HUES48 (cell line): ENCODE results near the gene TYW1.
"Not testable (repeated sequence)": the region's sequence is repeated elsewhere in the genome, so short reads cannot be mapped to it uniquely, and the experiment has no call there.

Experiments used
- H3K27ac ChIP-seq: one replicate; pipeline ENCODE4 v1.7.0; 2013; ENCODE audit warnings: low read depth, low read length, inconsistent platforms
- H3K27me3 ChIP-seq: 2 replicates; pipeline ENCODE4 v1.6.1; 2013; ENCODE audit warnings: mild to moderate bottlenecking, low read length; ENCODE audit not compliant: control insufficient read depth, insufficient read depth
- H3K36me3 ChIP-seq: 2 replicates; pipeline ENCODE4 v1.6.1; 2013; ENCODE audit warnings: low read length; ENCODE audit not compliant: control insufficient read depth, insufficient read depth
- H3K4me1 ChIP-seq: 2 replicates; pipeline ENCODE4 v1.6.1; 2013; ENCODE audit warnings: mild to moderate bottlenecking, low read length; ENCODE audit not compliant: control insufficient read depth, insufficient read depth
- H3K4me3 ChIP-seq: 2 replicates; pipeline ENCODE4 v1.5.1; 2013; ENCODE audit warnings: mild to moderate bottlenecking, low read depth, low read length
- H3K9ac ChIP-seq: 2 replicates; pipeline ENCODE4 v1.6.1; 2013; ENCODE audit warnings: mild to moderate bottlenecking, low read depth, low read length, moderate library complexity
- H3K9me3 ChIP-seq: 2 replicates; pipeline ENCODE4 v1.6.1; 2013; ENCODE audit warnings: low read length; ENCODE audit not compliant: control insufficient read depth, insufficient read depth

Gene TYW1

GRCh38 chr7:67135617-67136486 lies 139.2 kb downstream of the TYW1 start:
- not testable (repeated sequence) for H3K4me1 ChIP-seq, H3K27me3 ChIP-seq, H3K27ac ChIP-seq, H3K4me3 ChIP-seq, H3K36me3 ChIP-seq, H3K9me3 ChIP-seq, H3K9ac ChIP-seq

- not testable (repeated sequence) for H3K27ac ChIP-seq, H3K9me3 ChIP-seq, H3K27me3 ChIP-seq, H3K9ac ChIP-seq, H3K4me3 ChIP-seq, H3K36me3 ChIP-seq, H3K4me1 ChIP-seq
These were observed 140.9 kb downstream of the TYW1 start for GRCh38 chr7:67137489-67137888.

- not testable (repeated sequence) for H3K27ac ChIP-seq, H3K4me1 ChIP-seq, H3K9ac ChIP-seq, H3K27me3 ChIP-seq, H3K4me3 ChIP-seq, H3K9me3 ChIP-seq, H3K36me3 ChIP-seq
These were observed 143.2 kb downstream of the TYW1 start for GRCh38 chr7:67139876-67140275.

GRCh38 chr7:67141001-67141400 lies 144.4 kb downstream of the TYW1 start:
- not testable (repeated sequence) for H3K4me3 ChIP-seq, H3K4me1 ChIP-seq, H3K9ac ChIP-seq, H3K27ac ChIP-seq, H3K27me3 ChIP-seq, H3K36me3 ChIP-seq, H3K9me3 ChIP-seq

GRCh38 chr7:67143091-67143786 lies 146.6 kb downstream of the TYW1 start:
- not testable (repeated sequence) for H3K27me3 ChIP-seq, H3K36me3 ChIP-seq, H3K9me3 ChIP-seq, H3K4me3 ChIP-seq, H3K9ac ChIP-seq, H3K4me1 ChIP-seq, H3K27ac ChIP-seq

- H3K4me3 ChIP-seq, H3K36me3 ChIP-seq, H3K9ac ChIP-seq, H3K4me1 ChIP-seq, H3K9me3 ChIP-seq, H3K27ac ChIP-seq, H3K27me3 ChIP-seq: not testable (repeated sequence)
These were observed 149.1 kb downstream of the TYW1 start for GRCh38 chr7:67145581-67146193.

- not testable (repeated sequence) for H3K9ac ChIP-seq, H3K9me3 ChIP-seq, H3K27ac ChIP-seq, H3K27me3 ChIP-seq, H3K36me3 ChIP-seq, H3K4me3 ChIP-seq, H3K4me1 ChIP-seq
These were observed 152.5 kb downstream of the TYW1 start for GRCh38 chr7:67149131-67149530.

GRCh38 chr7:67154374-67154773 lies 157.7 kb downstream of the TYW1 start:
- not testable (repeated sequence) for H3K36me3 ChIP-seq, H3K4me3 ChIP-seq, H3K4me1 ChIP-seq, H3K9ac ChIP-seq, H3K27ac ChIP-seq, H3K27me3 ChIP-seq, H3K9me3 ChIP-seq

GRCh38 chr7:67156064-67156463 lies 159.4 kb downstream of the TYW1 start:
- not testable (repeated sequence) for H3K9me3 ChIP-seq, H3K4me1 ChIP-seq, H3K27me3 ChIP-seq, H3K4me3 ChIP-seq, H3K27ac ChIP-seq, H3K36me3 ChIP-seq, H3K9ac ChIP-seq

GRCh38 chr7:67163285-67163684 lies 166.7 kb downstream of the TYW1 start:
- not testable (repeated sequence) for H3K9ac ChIP-seq, H3K36me3 ChIP-seq, H3K4me1 ChIP-seq, H3K9me3 ChIP-seq, H3K27me3 ChIP-seq, H3K4me3 ChIP-seq, H3K27ac ChIP-seq

GRCh38 chr7:67171151-67171550 lies 174.5 kb downstream of the TYW1 start:
- H3K27ac ChIP-seq, H3K4me1 ChIP-seq, H3K36me3 ChIP-seq, H3K27me3 ChIP-seq, H3K4me3 ChIP-seq, H3K9me3 ChIP-seq, H3K9ac ChIP-seq: not testable (repeated sequence)
